KOPT-K1 (cell line): ENCODE measurements around the gene PRPH.

Experiments used
- H3K27ac ChIP-seq: fragments of 200-600 bp; sonication (generic); 2 replicates; pipeline ENCODE4 v1.5.1; 2016; ENCODE audit warnings: antibody characterized with exemption, mild to moderate bottlenecking, low read depth, low read length; ENCODE audit not compliant: poor library complexity, severe bottlenecking
- H3K36me3 ChIP-seq: fragments of 200-600 bp; sonication (generic); 2 replicates; pipeline ENCODE4 v1.5.1; 2017; ENCODE audit warnings: antibody characterized with exemption, mild to moderate bottlenecking, low read length, moderate library complexity; ENCODE audit not compliant: insufficient read depth
- H3K9me3 ChIP-seq: fragments of 200-600 bp; sonication (generic); 2 replicates; pipeline ENCODE4 v1.5.1; 2017; ENCODE audit warnings: antibody characterized with exemption, low read length, mild to moderate bottlenecking; ENCODE audit not compliant: insufficient read depth, poor library complexity, severe bottlenecking

The PRPH gene

GRCh38 chr12:49342066-49342913 is 47.3 kb downstream of the PRPH start:
- Histone ChIP-seq H3K9me3 (no peaks in the 10 kb centered on the region), H3K36me3 (no peaks in the 10 kb centered on the region), H3K27ac (no peak overlapping the region)

- no peak overlapping the region for H3K27ac ChIP-seq
- H3K36me3 ChIP-seq = no peaks in the 10 kb centered on the region
Measured at GRCh38 chr12:49342914-49343731, 48.2 kb downstream of the PRPH start.

GRCh38 chr12:49344486-49345050 is 49.6 kb downstream of the PRPH start:
- Histone ChIP-seq H3K9me3 (no peaks in the 10 kb centered on the region), H3K27ac (no peak overlapping the region), H3K36me3 (no peaks in the 10 kb centered on the region)

More at GRCh38 chr12:49342914-49343731, 48.2 kb downstream of the PRPH start:
- no peaks in the 10 kb centered on the region for H3K9me3 ChIP-seq

GRCh38 chr12:49345051-49345824 is 50.3 kb downstream of the PRPH start:
- Histone ChIP-seq H3K36me3 (no peaks in the 10 kb centered on the region), H3K27ac (no peak overlapping the region), H3K9me3 (no peaks in the 10 kb centered on the region)

- no peaks in the 10 kb centered on the region for H3K36me3 ChIP-seq
- H3K9me3 ChIP-seq = no peaks in the 10 kb centered on the region
- no peak overlapping the region for H3K27ac ChIP-seq
Measured at GRCh38 chr12:49345825-49346658, 51.1 kb downstream of the PRPH start.

- H3K27ac ChIP-seq = no peak within 1 kb of the TSS
- H3K36me3 ChIP-seq = no peaks in the 10 kb centered on the region
- H3K9me3 ChIP-seq = no peaks in the 10 kb centered on the region
Measured at GRCh38 chr12:49346659-49347310, 51.8 kb downstream of the PRPH start, which contains the start of gene DNAJC22. Gene DNAJC22 (plus strand): TSS chr12:49346888. CDS start chr12:49348873, 1,985 bp downstream.

GRCh38 chr12:49347311-49348193 is 52.6 kb downstream of the PRPH start:
- Histone ChIP-seq H3K9me3 (no peaks in the 10 kb centered on the region), H3K36me3 (no peaks in the 10 kb centered on the region), H3K27ac (no peak overlapping the region)
